GM23338 (cell line): Measurements from ENCODE around the gene BOK. TPM values are rescaled to one million over a fixed set of nuclear protein-coding genes. Genes with fewer than 3 reads are reported as not detected.

Source experiments
- ATAC-seq: fragments of 200-7000 bp; cut with Tn5 transposase; 3 replicates; pipeline ENCODE4 v1.9.1; 2020
- DNase-seq: peaks from one replicate; pipeline ENCODE4 v3.0.0-alpha.2; 2015; ENCODE audit warnings: low spot score
- H2AFZ ChIP-seq: fragments of 200-600 bp; sonication (generic); 2 replicates; pipeline ENCODE4 v1.8.0; 2016; ENCODE audit warnings: antibody characterized with exemption, mild to moderate bottlenecking, moderate library complexity
- H3F3A ChIP-seq: fragments of 200-600 bp; sonication (generic); replicated peaks from 2 replicates; pipeline ENCODE4 v1.8.0; 2017; ENCODE audit warnings: antibody characterized with exemption, mixed run types, low read depth
- H3K27ac ChIP-seq: fragments of 200-600 bp; sonication (generic); 2 replicates; pipeline ENCODE4 v1.6.1; 2016; ENCODE audit warnings: low read depth
- H3K27me3 ChIP-seq: fragments of 200-600 bp; sonication (generic); 2 replicates; pipeline ENCODE4 v1.8.0; 2016; ENCODE audit warnings: mild to moderate bottlenecking, mixed run types, moderate library complexity; ENCODE audit not compliant: insufficient read depth
- H3K36me3 ChIP-seq: fragments of 200-600 bp; sonication (generic); 2 replicates; pipeline ENCODE4 v1.8.0; 2016; ENCODE audit warnings: mild to moderate bottlenecking; ENCODE audit not compliant: insufficient read depth
- H3K4me1 ChIP-seq: fragments of 200-600 bp; sonication (generic); 2 replicates; pipeline ENCODE4 v1.8.0; 2016; ENCODE audit warnings: mild to moderate bottlenecking, moderate library complexity; ENCODE audit not compliant: insufficient read depth
- H3K4me2 ChIP-seq: fragments of 200-600 bp; sonication (generic); 2 replicates; pipeline ENCODE4 v1.7.1; 2017; ENCODE audit warnings: mixed run types
- H3K4me3 ChIP-seq: fragments of 200-600 bp; sonication (generic); 2 replicates; pipeline ENCODE4 v1.6.1; 2016; ENCODE audit warnings: mixed run types
- H3K79me2 ChIP-seq: fragments of 200-600 bp; sonication (generic); replicated peaks from 2 replicates; pipeline ENCODE4 v1.8.0; 2017; ENCODE audit warnings: mild to moderate bottlenecking; ENCODE audit not compliant: insufficient read depth
- H3K9me2 ChIP-seq: fragments of 200-600 bp; sonication (generic); 2 replicates; pipeline ENCODE4 v1.8.0; 2017; ENCODE audit not compliant: insufficient read depth
- H4K20me1 ChIP-seq: fragments of 200-600 bp; sonication (generic); replicated peaks from 2 replicates; pipeline ENCODE4 v1.8.0; 2017; ENCODE audit warnings: mild to moderate bottlenecking; ENCODE audit not compliant: insufficient read depth
- H3K27ac Mint-ChIP-seq: 2 replicates; pipeline ENCODE4 v1.8.0; 2020; ENCODE audit warnings: inconsistent platforms, mild to moderate bottlenecking, moderate library complexity, mixed read lengths
- H3K27me3 Mint-ChIP-seq: 3 replicates; pipeline ENCODE4 v1.8.0; 2022; ENCODE audit warnings: low read depth, mild to moderate bottlenecking, moderate library complexity, mixed read lengths, inconsistent platforms; ENCODE audit not compliant: insufficient read depth, poor library complexity
- H3K36me3 Mint-ChIP-seq: 3 replicates; pipeline ENCODE4 v1.8.0; 2021; ENCODE audit warnings: low read depth, mild to moderate bottlenecking, inconsistent platforms, moderate library complexity, mixed read lengths
- H3K4me1 Mint-ChIP-seq: 3 replicates; pipeline ENCODE4 v1.8.0; 2020; ENCODE audit warnings: mild to moderate bottlenecking, inconsistent platforms, mixed read lengths
- H3K4me3 Mint-ChIP-seq: 3 replicates; pipeline ENCODE4 v1.8.0; 2021; ENCODE audit warnings: moderate library complexity, mild to moderate bottlenecking, inconsistent platforms, mixed read lengths
- H3K9me3 Mint-ChIP-seq: 3 replicates; pipeline ENCODE4 v1.8.0; 2020; ENCODE audit warnings: moderate library complexity, mild to moderate bottlenecking, inconsistent platforms, mixed read lengths
- CREB1 ChIP-seq: fragments of 250-450 bp; sonication (Bioruptor Pico); IDR thresholded peaks from 2 replicates; pipeline ENCODE4 v1.5.0; 2020; ENCODE audit warnings: low read depth, mild to moderate bottlenecking, moderate library complexity
- EZH2phosphoT487 ChIP-seq: fragments of 200-600 bp; sonication (generic); IDR thresholded peaks from one replicate; pipeline ENCODE4 v1.8.1; 2018; ENCODE audit warnings: antibody characterized with exemption; ENCODE audit not compliant: unreplicated experiment
- JUNB ChIP-seq: IDR thresholded peaks from one replicate; pipeline ENCODE4 v1.6.1; 2016; ENCODE audit warnings: antibody characterized with exemption; ENCODE audit not compliant: unreplicated experiment
- NANOG ChIP-seq: IDR thresholded peaks from 2 replicates; pipeline ENCODE4 v1.6.1; 2016; ENCODE audit warnings: antibody characterized with exemption, borderline replicate concordance
- POLR2AphosphoS5 ChIP-seq: IDR thresholded peaks from 2 replicates; pipeline ENCODE4 v1.6.1; 2016; ENCODE audit warnings: antibody characterized with exemption, low read depth
- ZNF114 ChIP-seq: fragments of 250-450 bp; sonication (Bioruptor Pico); IDR thresholded peaks from 2 replicates; pipeline ENCODE4 v1.5.0; 2020; ENCODE audit warnings: mild to moderate bottlenecking, moderate library complexity
- ZNF331 ChIP-seq: fragments of 250-450 bp; sonication (Bioruptor Pico); IDR thresholded peaks from 2 replicates; pipeline ENCODE4 v1.5.0; 2020; ENCODE audit warnings: low read depth, mild to moderate bottlenecking, moderate library complexity
- polyA plus RNA-seq: library from polyadenylated mRNA; unstranded; fragments of >200 nt; fragmentation: Nextera tagmentation; extraction: Ambion mirVana; gene quantifications from 2 replicates; pipeline ENCODE4 v1.2.1, GENCODE V29; 2016
- total RNA-seq: library from RNA; depleted of rRNA; stranded (reverse); fragments of >200 nt; shearing (Covaris generic); gene quantifications from 2 replicates; pipeline ENCODE4 v1.2.3, GENCODE V29; 2014
- TF ChIP-seq, protein P1 (sequence below): IDR thresholded peaks from one replicate; pipeline ENCODE4 v1.6.1; 2018; ENCODE audit warnings: antibody characterized with exemption; ENCODE audit not compliant: unreplicated experiment
- TF ChIP-seq, protein P2 (sequence below): fragments of 250-450 bp; sonication (Bioruptor Pico); IDR thresholded peaks from 2 replicates; pipeline ENCODE4 v1.5.0; 2020; ENCODE audit warnings: mild to moderate bottlenecking, moderate library complexity

The BOK gene
- total and polyA plus RNA-seq, 2 experiments from 2014 or later = 13.5 to 36.7 TPM

DNA sequence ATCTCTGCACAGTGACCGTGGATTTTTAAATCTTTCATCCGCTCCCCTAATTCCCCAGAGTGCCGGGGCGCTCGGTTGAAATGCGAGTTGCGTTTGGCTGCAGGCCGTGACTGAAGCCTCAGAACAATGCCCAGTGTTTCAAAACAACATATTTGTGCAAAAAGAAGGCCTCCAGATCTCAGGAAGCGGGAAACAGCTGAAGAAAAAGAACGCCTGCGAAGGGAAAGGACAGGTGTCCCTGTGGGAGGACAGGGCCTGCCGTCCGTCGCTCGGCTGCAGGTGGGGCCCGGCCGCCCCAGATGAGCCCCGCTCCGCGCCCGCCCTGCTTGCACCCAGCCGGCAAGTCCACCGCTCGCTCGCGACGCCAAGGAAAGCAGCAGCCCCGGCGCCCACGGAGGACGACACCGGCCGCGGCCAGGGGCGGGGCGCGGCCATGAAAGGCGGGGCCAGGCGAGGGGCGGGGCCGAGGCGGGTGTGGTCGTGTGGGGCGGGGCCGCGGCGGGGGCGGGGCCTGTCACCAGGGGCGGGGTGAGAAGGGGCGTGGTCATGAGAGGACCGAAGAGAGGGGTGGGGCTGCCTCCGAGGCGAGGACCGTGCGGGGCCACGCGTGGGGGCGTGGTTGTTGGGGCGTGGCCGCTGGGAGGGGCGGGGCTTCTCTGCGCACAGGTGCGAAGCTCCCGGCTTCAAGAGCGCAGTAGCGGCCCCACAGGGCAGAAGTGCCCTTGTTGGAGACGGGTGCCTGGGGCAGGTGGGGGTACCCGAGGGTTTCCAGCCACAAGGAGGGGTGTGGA, 17.6 kb upstream of the BOK start:
- Histone ChIP-seq H3K36me3 (no peaks in the 10 kb centered on the region), H2AFZ (peak overlapping the region; percentile 97), H3K4me2 (peak overlapping the region; percentile 88), H4K20me1 (no peaks in the 10 kb centered on the region), H3F3A (no peaks in the 10 kb centered on the region; the same call in 1 of the 2 replicates), H3K27ac (no peak overlapping the region), H3K27me3 (peaks cover 41% of the 10 kb centered on the region), H3K4me1 (peaks cover 5% of the 10 kb centered on the region; the same call in 1 of the 2 replicates), H3K9me2 (no peaks in the 10 kb centered on the region), H3K4me3 (peak overlapping the region; percentile 72), H3K79me2 (no peaks in the 10 kb centered on the region)
- H3K27me3 Mint-ChIP-seq = peaks cover 36% of the 10 kb centered on the region
- no peaks in the 10 kb centered on the region; the same call in 2 of the 3 replicates for H3K36me3 Mint-ChIP-seq
- H3K9me3 Mint-ChIP-seq = no peaks in the 10 kb centered on the region
- no peak for TF ChIP-seq NANOG
- TF ChIP-seq JUNB = no peak
- peak; percentile 33; the same call in 1 of the 2 replicates for TF ChIP-seq POLR2AphosphoS5
- no peak for TF ChIP-seq EZH2phosphoT487
- ATAC-seq (peak; percentile 83), DNase-seq (peak; percentile 90)
- H3K4me1 Mint-ChIP-seq = peaks cover 11% of the 10 kb centered on the region; the same call in 2 of the 3 replicates
- H3K27ac Mint-ChIP-seq = no peak overlapping the region
- H3K4me3 Mint-ChIP-seq = peak overlapping the region; percentile 75

DNA sequence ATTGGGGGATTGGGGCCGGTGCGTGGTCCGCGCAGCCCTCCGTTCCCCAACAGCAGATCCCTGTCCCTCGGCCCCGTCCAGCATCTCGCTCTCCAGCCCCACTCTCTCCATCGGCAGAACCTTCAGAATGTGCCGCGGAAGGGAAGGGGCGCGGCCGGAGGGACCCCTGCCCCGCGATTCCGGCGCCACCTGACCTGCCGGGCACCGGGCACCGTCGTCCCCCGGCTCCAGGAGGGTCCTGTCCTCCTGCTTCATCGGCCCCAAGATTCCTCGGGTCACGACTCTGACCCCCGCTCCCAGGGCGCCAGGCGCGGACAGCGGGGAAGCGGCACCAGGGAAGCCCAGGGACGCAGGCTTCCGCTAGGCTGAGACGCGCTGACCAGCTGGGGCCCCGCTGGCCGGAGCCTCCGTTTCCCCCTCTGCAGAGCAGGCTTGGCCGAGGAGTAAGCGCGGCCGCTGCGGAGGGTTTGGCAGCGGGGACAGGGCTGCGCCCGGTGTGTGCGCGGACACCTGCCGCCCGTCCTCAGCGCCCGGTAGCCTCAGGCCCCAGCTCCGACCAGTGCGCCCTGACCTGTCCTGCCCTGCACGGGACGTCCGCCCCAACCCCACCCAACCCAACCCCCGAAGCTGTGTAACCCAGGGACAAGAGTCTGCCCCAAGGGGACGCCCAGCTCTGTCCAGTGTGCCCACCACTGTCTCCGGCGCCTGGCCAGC, 16.8 kb upstream of the BOK start:
- peak overlapping the region; percentile 72 for H3K4me3 ChIP-seq
- no peak for DNase-seq
- Mint-ChIP-seq H3K4me3 (peak overlapping the region; percentile 58), H3K9me3 (no peaks in the 10 kb centered on the region), H3K27ac (no peak overlapping the region), H3K4me1 (peaks cover 11% of the 10 kb centered on the region; the same call in 2 of the 3 replicates), H3K36me3 (no peaks in the 10 kb centered on the region; the same call in 2 of the 3 replicates), H3K27me3 (peaks cover 36% of the 10 kb centered on the region)
- H2AFZ ChIP-seq = peak overlapping the region; percentile 95
- peak overlapping the region; percentile 88 for H3K4me2 ChIP-seq
- H3F3A ChIP-seq = no peaks in the 10 kb centered on the region; the same call in 1 of the 2 replicates
- H3K9me2 ChIP-seq = no peaks in the 10 kb centered on the region
- H3K79me2 ChIP-seq = no peaks in the 10 kb centered on the region
- peak; percentile 55 for ATAC-seq
- no peaks in the 10 kb centered on the region for H3K36me3 ChIP-seq
- no peaks in the 10 kb centered on the region for H4K20me1 ChIP-seq
- no peak overlapping the region for H3K27ac ChIP-seq
- H3K4me1 ChIP-seq = peaks cover 7% of the 10 kb centered on the region; the same call in 1 of the 2 replicates
- H3K27me3 ChIP-seq = peaks cover 41% of the 10 kb centered on the region
- TF ChIP-seq ZNF331 (CRISPR knock-in tag) = no peak
- TF ChIP-seq ZNF114 (CRISPR knock-in tag) = no peak
- TF ChIP-seq, protein P1, sequence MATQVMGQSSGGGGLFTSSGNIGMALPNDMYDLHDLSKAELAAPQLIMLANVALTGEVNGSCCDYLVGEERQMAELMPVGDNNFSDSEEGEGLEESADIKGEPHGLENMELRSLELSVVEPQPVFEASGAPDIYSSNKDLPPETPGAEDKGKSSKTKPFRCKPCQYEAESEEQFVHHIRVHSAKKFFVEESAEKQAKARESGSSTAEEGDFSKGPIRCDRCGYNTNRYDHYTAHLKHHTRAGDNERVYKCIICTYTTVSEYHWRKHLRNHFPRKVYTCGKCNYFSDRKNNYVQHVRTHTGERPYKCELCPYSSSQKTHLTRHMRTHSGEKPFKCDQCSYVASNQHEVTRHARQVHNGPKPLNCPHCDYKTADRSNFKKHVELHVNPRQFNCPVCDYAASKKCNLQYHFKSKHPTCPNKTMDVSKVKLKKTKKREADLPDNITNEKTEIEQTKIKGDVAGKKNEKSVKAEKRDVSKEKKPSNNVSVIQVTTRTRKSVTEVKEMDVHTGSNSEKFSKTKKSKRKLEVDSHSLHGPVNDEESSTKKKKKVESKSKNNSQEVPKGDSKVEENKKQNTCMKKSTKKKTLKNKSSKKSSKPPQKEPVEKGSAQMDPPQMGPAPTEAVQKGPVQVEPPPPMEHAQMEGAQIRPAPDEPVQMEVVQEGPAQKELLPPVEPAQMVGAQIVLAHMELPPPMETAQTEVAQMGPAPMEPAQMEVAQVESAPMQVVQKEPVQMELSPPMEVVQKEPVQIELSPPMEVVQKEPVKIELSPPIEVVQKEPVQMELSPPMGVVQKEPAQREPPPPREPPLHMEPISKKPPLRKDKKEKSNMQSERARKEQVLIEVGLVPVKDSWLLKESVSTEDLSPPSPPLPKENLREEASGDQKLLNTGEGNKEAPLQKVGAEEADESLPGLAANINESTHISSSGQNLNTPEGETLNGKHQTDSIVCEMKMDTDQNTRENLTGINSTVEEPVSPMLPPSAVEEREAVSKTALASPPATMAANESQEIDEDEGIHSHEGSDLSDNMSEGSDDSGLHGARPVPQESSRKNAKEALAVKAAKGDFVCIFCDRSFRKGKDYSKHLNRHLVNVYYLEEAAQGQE = no peak
- TF ChIP-seq CREB1 (CRISPR knock-in tag) = no peak
- TF ChIP-seq, protein P2, sequence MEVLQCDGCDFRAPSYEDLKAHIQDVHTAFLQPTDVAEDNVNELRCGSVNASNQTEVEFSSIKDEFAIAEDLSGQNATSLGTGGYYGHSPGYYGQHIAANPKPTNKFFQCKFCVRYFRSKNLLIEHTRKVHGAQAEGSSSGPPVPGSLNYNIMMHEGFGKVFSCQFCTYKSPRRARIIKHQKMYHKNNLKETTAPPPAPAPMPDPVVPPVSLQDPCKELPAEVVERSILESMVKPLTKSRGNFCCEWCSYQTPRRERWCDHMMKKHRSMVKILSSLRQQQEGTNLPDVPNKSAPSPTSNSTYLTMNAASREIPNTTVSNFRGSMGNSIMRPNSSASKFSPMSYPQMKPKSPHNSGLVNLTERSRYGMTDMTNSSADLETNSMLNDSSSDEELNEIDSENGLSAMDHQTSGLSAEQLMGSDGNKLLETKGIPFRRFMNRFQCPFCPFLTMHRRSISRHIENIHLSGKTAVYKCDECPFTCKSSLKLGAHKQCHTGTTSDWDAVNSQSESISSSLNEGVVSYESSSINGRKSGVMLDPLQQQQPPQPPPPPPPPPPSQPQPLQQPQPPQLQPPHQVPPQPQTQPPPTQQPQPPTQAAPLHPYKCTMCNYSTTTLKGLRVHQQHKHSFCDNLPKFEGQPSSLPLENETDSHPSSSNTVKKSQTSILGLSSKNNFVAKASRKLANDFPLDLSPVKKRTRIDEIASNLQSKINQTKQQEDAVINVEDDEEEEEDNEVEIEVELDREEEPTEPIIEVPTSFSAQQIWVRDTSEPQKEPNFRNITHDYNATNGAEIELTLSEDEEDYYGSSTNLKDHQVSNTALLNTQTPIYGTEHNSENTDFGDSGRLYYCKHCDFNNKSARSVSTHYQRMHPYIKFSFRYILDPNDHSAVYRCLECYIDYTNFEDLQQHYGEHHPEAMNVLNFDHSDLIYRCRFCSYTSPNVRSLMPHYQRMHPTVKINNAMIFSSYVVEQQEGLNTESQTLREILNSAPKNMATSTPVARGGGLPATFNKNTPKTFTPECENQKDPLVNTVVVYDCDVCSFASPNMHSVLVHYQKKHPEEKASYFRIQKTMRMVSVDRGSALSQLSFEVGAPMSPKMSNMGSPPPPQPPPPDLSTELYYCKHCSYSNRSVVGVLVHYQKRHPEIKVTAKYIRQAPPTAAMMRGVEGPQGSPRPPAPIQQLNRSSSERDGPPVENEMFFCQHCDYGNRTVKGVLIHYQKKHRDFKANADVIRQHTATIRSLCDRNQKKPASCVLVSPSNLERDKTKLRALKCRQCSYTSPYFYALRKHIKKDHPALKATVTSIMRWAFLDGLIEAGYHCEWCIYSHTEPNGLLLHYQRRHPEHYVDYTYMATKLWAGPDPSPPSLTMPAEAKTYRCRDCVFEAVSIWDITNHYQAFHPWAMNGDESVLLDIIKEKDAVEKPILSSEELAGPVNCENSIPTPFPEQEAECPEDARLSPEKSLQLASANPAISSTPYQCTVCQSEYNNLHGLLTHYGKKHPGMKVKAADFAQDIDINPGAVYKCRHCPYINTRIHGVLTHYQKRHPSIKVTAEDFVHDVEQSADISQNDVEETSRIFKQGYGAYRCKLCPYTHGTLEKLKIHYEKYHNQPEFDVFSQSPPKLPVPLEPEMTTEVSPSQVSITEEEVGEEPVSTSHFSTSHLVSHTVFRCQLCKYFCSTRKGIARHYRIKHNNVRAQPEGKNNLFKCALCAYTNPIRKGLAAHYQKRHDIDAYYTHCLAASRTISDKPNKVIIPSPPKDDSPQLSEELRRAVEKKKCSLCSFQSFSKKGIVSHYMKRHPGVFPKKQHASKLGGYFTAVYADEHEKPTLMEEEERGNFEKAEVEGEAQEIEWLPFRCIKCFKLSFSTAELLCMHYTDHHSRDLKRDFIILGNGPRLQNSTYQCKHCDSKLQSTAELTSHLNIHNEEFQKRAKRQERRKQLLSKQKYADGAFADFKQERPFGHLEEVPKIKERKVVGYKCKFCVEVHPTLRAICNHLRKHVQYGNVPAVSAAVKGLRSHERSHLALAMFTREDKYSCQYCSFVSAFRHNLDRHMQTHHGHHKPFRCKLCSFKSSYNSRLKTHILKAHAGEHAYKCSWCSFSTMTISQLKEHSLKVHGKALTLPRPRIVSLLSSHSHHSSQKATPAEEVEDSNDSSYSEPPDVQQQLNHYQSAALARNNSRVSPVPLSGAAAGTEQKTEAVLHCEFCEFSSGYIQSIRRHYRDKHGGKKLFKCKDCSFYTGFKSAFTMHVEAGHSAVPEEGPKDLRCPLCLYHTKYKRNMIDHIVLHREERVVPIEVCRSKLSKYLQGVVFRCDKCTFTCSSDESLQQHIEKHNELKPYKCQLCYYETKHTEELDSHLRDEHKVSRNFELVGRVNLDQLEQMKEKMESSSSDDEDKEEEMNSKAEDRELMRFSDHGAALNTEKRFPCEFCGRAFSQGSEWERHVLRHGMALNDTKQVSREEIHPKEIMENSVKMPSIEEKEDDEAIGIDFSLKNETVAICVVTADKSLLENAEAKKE = no peak
- TF ChIP-seq EZH2phosphoT487 = no peak
- no peak for TF ChIP-seq POLR2AphosphoS5
- no peak for TF ChIP-seq JUNB
